H9 (cell line): ENCODE results near the gene ETF1. TPM values are rescaled to one million over a fixed set of nuclear protein-coding genes. Genes with fewer than 3 reads are reported as not detected.

ENCODE experiments used
- DNase-seq: peaks from one replicate; pipeline ENCODE4 v3.0.0-alpha.2; 2017
- H2AFZ ChIP-seq: one replicate; pipeline ENCODE4 v1.6.1; 2013; ENCODE audit warnings: mild to moderate bottlenecking, low read length, control low read depth, moderate library complexity
- H2AK5ac ChIP-seq: 2 replicates; pipeline ENCODE4 v1.6.1; 2013; ENCODE audit warnings: low read length, control low read depth, mixed read lengths; ENCODE audit not compliant: insufficient read length
- H2BK120ac ChIP-seq: one replicate; pipeline ENCODE4 v1.6.1; 2013; ENCODE audit warnings: low read depth, mild to moderate bottlenecking, low read length, control low read depth, inconsistent platforms; ENCODE audit not compliant: poor library complexity, severe bottlenecking
- H2BK12ac ChIP-seq: 2 replicates; pipeline ENCODE4 v1.6.1; 2013; ENCODE audit warnings: low read length, control low read depth, mixed read lengths, low read depth; ENCODE audit not compliant: insufficient read length
- H2BK15ac ChIP-seq: 2 replicates; pipeline ENCODE4 v1.6.1; 2013; ENCODE audit warnings: low read depth, low read length, control low read depth
- H2BK20ac ChIP-seq: one replicate; pipeline ENCODE4 v1.6.1; 2013; ENCODE audit warnings: low read depth, mild to moderate bottlenecking, low read length, control low read depth, inconsistent platforms; ENCODE audit not compliant: poor library complexity, severe bottlenecking
- H2BK5ac ChIP-seq: 2 replicates; pipeline ENCODE4 v1.6.1; 2013; ENCODE audit warnings: low read length, control low read depth, mixed read lengths; ENCODE audit not compliant: insufficient read length
- H3K14ac ChIP-seq: 2 replicates; pipeline ENCODE4 v1.6.1; 2013; ENCODE audit warnings: low read length, control low read depth; ENCODE audit not compliant: insufficient read depth
- H3K18ac ChIP-seq: 2 replicates; pipeline ENCODE4 v1.6.1; 2013; ENCODE audit warnings: low read depth, mild to moderate bottlenecking, mixed read lengths, low read length, control low read depth; ENCODE audit not compliant: insufficient read length
- H3K23ac ChIP-seq: 2 replicates; pipeline ENCODE4 v1.6.1; 2013; ENCODE audit warnings: low read length, control low read depth, mixed read lengths, low read depth; ENCODE audit not compliant: insufficient read length
- H3K23me2 ChIP-seq: 2 replicates; pipeline ENCODE4 v1.6.1; 2013; ENCODE audit warnings: low read depth, mild to moderate bottlenecking, mixed read lengths, low read length, control low read depth; ENCODE audit not compliant: insufficient read length, poor library complexity, severe bottlenecking
- H3K27ac ChIP-seq: 2 replicates; pipeline ENCODE4 v1.5.1; 2013; ENCODE audit warnings: low read length, control low read depth, mixed read lengths, low read depth; ENCODE audit not compliant: insufficient read length
- H3K27me3 ChIP-seq: 2 replicates; pipeline ENCODE4 v1.6.1; 2013; ENCODE audit warnings: low read length, control low read depth, inconsistent platforms; ENCODE audit not compliant: insufficient read depth
- H3K4ac ChIP-seq: 2 replicates; pipeline ENCODE4 v1.6.1; 2013; ENCODE audit warnings: low read depth, mild to moderate bottlenecking, control low read depth, inconsistent platforms, low read length, moderate library complexity
- H3K4me1 ChIP-seq: 2 replicates; pipeline ENCODE4 v1.6.1; 2013; ENCODE audit warnings: low read length, control low read depth, inconsistent platforms; ENCODE audit not compliant: insufficient read depth
- H3K4me2 ChIP-seq: 2 replicates; pipeline ENCODE4 v1.6.1; 2013; ENCODE audit warnings: low read length, control low read depth, mixed read lengths; ENCODE audit not compliant: insufficient read length, insufficient read depth
- H3K56ac ChIP-seq: 2 replicates; pipeline ENCODE4 v1.6.1; 2013; ENCODE audit warnings: low read depth, mild to moderate bottlenecking, mixed read lengths, low read length, control low read depth; ENCODE audit not compliant: insufficient read length
- H3K79me1 ChIP-seq: 2 replicates; pipeline ENCODE4 v1.6.1; 2013; ENCODE audit warnings: low read depth, mild to moderate bottlenecking, moderate library complexity, low read length, control low read depth, inconsistent platforms; ENCODE audit not compliant: insufficient read depth, poor library complexity, severe bottlenecking
- H3K79me2 ChIP-seq: 2 replicates; pipeline ENCODE4 v1.6.1; 2013; ENCODE audit warnings: low read length, control low read depth, inconsistent platforms; ENCODE audit not compliant: insufficient read depth
- H3K9ac ChIP-seq: 2 replicates; pipeline ENCODE4 v1.6.1; 2013; ENCODE audit warnings: low read length, control low read depth, mixed read lengths; ENCODE audit not compliant: insufficient read length; ENCODE audit errors: extremely low read depth
- H3K9me3 ChIP-seq: one replicate; pipeline ENCODE4 v1.6.1; 2013; ENCODE audit warnings: low read depth, low read length, inconsistent platforms; ENCODE audit not compliant: control insufficient read depth
- H3T11ph ChIP-seq: one replicate; pipeline ENCODE4 v1.6.1; 2013; ENCODE audit warnings: mild to moderate bottlenecking, low read length, control low read depth, inconsistent platforms
- H4K20me1 ChIP-seq: one replicate; pipeline ENCODE4 v1.6.1; 2013; ENCODE audit not compliant: control insufficient read depth, insufficient read length, insufficient read depth
- H4K5ac ChIP-seq: 2 replicates; pipeline ENCODE4 v1.6.1; 2013; ENCODE audit warnings: low read depth, mild to moderate bottlenecking, mixed read lengths, low read length, control low read depth; ENCODE audit not compliant: insufficient read length
- H4K8ac ChIP-seq: replicated peaks from 2 replicates; pipeline ENCODE4 v1.6.1; 2013; ENCODE audit warnings: low read length, control low read depth, mixed read lengths, low read depth; ENCODE audit not compliant: insufficient read length
- H4K91ac ChIP-seq: 2 replicates; pipeline ENCODE4 v1.6.1; 2013; ENCODE audit warnings: low read depth, mild to moderate bottlenecking, moderate library complexity, mixed read lengths, low read length, control low read depth; ENCODE audit not compliant: insufficient read length
- H3K27ac Mint-ChIP-seq, 3 experiments: 2 replicates in 2 of 3; 3 replicates in 1 of 3; pipeline ENCODE4 v1.8.0; 2020 to 2021; ENCODE audit warnings: mixed read lengths in 3 of 3, mild to moderate bottlenecking in 1 of 3, moderate library complexity in 1 of 3
- H3K27me3 Mint-ChIP-seq: 2 replicates; pipeline ENCODE4 v1.8.0; 2021; ENCODE audit warnings: low read depth, mild to moderate bottlenecking, moderate library complexity, mixed read lengths
- H3K36me3 Mint-ChIP-seq, 3 experiments: 2 replicates in 2 of 3; 3 replicates in 1 of 3; pipeline ENCODE4 v1.8.0; 2020 to 2021; ENCODE audit warnings: low read depth in 3 of 3, mixed read lengths in 3 of 3; ENCODE audit not compliant: insufficient read depth in 1 of 3
- H3K4me1 Mint-ChIP-seq, 2 experiments: 2 replicates each; pipeline ENCODE4 v1.8.0; 2020; ENCODE audit warnings: mixed read lengths in 2 of 2
- H3K4me3 Mint-ChIP-seq, 2 experiments: 2 replicates in 1 of 2; 3 replicates in 1 of 2; pipeline ENCODE4 v1.8.0; 2020 to 2021; ENCODE audit warnings: mild to moderate bottlenecking in 2 of 2, mixed read lengths in 2 of 2, moderate library complexity in 1 of 2
- H3K9me3 Mint-ChIP-seq, 2 experiments: 2 replicates in 1 of 2; 3 replicates in 1 of 2; pipeline ENCODE4 v1.8.0; 2020; ENCODE audit warnings: mild to moderate bottlenecking in 2 of 2, mixed read lengths in 2 of 2, moderate library complexity in 1 of 2
- WGBS: extraction: QIAGEN DNeasy Blood & Tissue Kit; methylation state at CpG from one replicate; pipeline ENCODE4 v1.1.7; 2013; ENCODE audit warnings: missing lambda C conversion rate, low lambda C conversion rate, mixed read lengths; ENCODE audit not compliant: insufficient read length; ENCODE audit errors: extremely low coverage; 5-methylcytosine and 5-hydroxymethylcytosine counted together
- total RNA-seq: library from RNA; stranded (reverse); gene quantifications from 2 replicates; pipeline ENCODE4 v1.2.1, GENCODE V29; 2021
- TF ChIP-seq, protein P1 (sequence below): fragments of 200-600 bp; sonication (generic); conservative IDR thresholded peaks from 3 replicates; pipeline ENCODE4 v1.8.0; 2021; ENCODE audit warnings: antibody characterized with exemption, mild to moderate bottlenecking

The ETF1 gene
- total RNA-seq, 1 experiment from 2014 or later = 175 TPM

- Histone ChIP-seq H3K27ac (no peak overlapping the region), H4K20me1 (no peaks in the 10 kb centered on the region), H3K9ac (no peak overlapping the region), H3T11ph (no peak overlapping the region), H3K27me3 (no peaks in the 10 kb centered on the region), H2BK20ac (no peak overlapping the region), H3K23ac (no peak overlapping the region), H4K8ac (no peak overlapping the region), H2AFZ (no peak overlapping the region), H3K23me2 (no peaks in the 10 kb centered on the region), H3K4me1 (no peaks in the 10 kb centered on the region), H3K79me2 (no peaks in the 10 kb centered on the region), H4K5ac (no peak overlapping the region), H2BK15ac (no peak overlapping the region), H2AK5ac (no peak overlapping the region), H3K4me2 (no peak overlapping the region), H2BK12ac (no peak overlapping the region), H2BK120ac (no peak overlapping the region), H2BK5ac (no peak overlapping the region), H3K4ac (no peak overlapping the region), H3K14ac (no peak overlapping the region), H4K91ac (no peak overlapping the region), H3K9me3 (no peaks in the 10 kb centered on the region), H3K18ac (no peak overlapping the region), H3K79me1 (no peaks in the 10 kb centered on the region), H3K56ac (no peak overlapping the region)
- Mint-ChIP-seq H3K9me3 (no peaks in the 10 kb centered on the region), H3K36me3 (peaks cover 31 to 75% (median 59%) of the 10 kb centered on the region in 3 experiments), H3K4me3 (no peak overlapping the region), H3K27ac (no peak overlapping the region), H3K27me3 (no peaks in the 10 kb centered on the region), H3K4me1 (no peaks in the 10 kb centered on the region)
- TF ChIP-seq, protein P1, sequence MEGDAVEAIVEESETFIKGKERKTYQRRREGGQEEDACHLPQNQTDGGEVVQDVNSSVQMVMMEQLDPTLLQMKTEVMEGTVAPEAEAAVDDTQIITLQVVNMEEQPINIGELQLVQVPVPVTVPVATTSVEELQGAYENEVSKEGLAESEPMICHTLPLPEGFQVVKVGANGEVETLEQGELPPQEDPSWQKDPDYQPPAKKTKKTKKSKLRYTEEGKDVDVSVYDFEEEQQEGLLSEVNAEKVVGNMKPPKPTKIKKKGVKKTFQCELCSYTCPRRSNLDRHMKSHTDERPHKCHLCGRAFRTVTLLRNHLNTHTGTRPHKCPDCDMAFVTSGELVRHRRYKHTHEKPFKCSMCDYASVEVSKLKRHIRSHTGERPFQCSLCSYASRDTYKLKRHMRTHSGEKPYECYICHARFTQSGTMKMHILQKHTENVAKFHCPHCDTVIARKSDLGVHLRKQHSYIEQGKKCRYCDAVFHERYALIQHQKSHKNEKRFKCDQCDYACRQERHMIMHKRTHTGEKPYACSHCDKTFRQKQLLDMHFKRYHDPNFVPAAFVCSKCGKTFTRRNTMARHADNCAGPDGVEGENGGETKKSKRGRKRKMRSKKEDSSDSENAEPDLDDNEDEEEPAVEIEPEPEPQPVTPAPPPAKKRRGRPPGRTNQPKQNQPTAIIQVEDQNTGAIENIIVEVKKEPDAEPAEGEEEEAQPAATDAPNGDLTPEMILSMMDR = no peak
- no peak for DNase-seq
- WGBS = no CpG with 5 or more reads among the region's 1 CpG
Observed at GRCh38 chr5:138554143-138554542, 11.1 kb upstream of the ETF1 start.
